Fibroblast of villous mesenchyme (primary cell): ENCODE data around the gene AVEN. TPM values are rescaled to one million over a fixed set of nuclear protein-coding genes. Genes with fewer than 3 reads are reported as not detected.
A peak's percentile ranks its signal among the peaks of the same experiment; 100 is the strongest.

ENCODE experiments used
- DNase-seq: peaks from one replicate; pipeline ENCODE4 v3.0.0-alpha.2; 2010; ENCODE audit warnings: low read depth
- H3K4me3 ChIP-seq: 2 replicates; pipeline ENCODE4 v1.5.1; 2011; ENCODE audit warnings: low read depth, mild to moderate bottlenecking, low read length
- total RNA-seq: library from RNA; depleted of rRNA; stranded (reverse); fragments of >200 nt; gene quantifications from 2 replicates; pipeline ENCODE4 v1.2.3, GENCODE V29; 2012
- TF ChIP-seq, protein P1 (sequence below): IDR thresholded peaks from 2 replicates; pipeline ENCODE4 v1.5.1; 2012; ENCODE audit warnings: low read depth, mild to moderate bottlenecking, low read length; ENCODE audit not compliant: insufficient read depth

AVEN gene, protein sequence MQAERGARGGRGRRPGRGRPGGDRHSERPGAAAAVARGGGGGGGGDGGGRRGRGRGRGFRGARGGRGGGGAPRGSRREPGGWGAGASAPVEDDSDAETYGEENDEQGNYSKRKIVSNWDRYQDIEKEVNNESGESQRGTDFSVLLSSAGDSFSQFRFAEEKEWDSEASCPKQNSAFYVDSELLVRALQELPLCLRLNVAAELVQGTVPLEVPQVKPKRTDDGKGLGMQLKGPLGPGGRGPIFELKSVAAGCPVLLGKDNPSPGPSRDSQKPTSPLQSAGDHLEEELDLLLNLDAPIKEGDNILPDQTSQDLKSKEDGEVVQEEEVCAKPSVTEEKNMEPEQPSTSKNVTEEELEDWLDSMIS
- 37.1 and 39.6 TPM in 2 replicates for total RNA-seq

DNA sequence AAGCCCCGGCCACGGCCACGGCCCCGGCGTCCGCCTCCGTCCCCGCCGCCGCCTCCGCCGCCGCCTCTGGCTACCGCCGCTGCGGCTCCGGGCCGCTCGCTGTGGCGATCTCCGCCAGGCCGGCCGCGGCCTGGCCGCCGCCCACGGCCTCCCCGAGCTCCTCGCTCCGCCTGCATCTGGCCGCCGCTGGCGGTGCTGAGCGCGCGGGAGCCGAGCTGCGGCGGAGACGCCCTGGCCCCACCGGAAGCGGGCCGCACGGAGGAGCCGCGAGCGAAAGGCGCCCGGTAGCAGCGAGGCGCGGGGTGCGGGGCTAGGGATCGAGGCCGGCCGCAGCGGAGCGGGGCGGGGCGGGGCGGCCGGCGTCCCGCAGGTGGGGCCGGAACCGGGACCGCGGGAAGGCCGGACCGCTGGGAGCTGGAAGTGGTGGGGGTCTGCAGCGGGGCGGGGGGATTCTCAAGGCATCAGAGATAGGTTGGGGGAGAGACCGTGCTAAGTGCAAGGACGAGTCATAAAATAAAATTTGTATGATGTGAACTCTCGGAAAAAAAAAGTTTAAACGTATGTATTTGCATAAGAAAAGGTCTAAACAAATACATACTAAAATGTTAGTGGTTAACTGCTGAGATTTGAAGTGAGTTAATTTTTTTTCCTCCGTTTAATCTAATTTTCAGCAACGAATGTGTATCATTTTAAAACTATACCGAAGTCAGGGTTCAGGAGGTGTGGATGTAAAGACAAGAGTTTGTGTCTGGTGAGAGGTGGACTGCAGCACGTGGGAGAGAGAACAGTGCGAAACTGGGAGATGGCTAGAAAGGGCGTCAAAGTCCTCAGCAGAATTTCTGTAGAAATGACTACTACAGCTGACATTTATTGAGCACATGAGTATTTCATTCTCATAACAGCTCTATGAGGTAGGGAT is at the start of gene AVEN:
AVEN (minus strand) TSS at position 334 of the 919 bp plus-strand sequence; CDS start at position 176, 158 bp downstream.
- peak; percentile 58 for DNase-seq
- TF ChIP-seq, protein P1, sequence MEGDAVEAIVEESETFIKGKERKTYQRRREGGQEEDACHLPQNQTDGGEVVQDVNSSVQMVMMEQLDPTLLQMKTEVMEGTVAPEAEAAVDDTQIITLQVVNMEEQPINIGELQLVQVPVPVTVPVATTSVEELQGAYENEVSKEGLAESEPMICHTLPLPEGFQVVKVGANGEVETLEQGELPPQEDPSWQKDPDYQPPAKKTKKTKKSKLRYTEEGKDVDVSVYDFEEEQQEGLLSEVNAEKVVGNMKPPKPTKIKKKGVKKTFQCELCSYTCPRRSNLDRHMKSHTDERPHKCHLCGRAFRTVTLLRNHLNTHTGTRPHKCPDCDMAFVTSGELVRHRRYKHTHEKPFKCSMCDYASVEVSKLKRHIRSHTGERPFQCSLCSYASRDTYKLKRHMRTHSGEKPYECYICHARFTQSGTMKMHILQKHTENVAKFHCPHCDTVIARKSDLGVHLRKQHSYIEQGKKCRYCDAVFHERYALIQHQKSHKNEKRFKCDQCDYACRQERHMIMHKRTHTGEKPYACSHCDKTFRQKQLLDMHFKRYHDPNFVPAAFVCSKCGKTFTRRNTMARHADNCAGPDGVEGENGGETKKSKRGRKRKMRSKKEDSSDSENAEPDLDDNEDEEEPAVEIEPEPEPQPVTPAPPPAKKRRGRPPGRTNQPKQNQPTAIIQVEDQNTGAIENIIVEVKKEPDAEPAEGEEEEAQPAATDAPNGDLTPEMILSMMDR = no peak
- H3K4me3 ChIP-seq = peak within 1 kb of the TSS; percentile 73

DNA sequence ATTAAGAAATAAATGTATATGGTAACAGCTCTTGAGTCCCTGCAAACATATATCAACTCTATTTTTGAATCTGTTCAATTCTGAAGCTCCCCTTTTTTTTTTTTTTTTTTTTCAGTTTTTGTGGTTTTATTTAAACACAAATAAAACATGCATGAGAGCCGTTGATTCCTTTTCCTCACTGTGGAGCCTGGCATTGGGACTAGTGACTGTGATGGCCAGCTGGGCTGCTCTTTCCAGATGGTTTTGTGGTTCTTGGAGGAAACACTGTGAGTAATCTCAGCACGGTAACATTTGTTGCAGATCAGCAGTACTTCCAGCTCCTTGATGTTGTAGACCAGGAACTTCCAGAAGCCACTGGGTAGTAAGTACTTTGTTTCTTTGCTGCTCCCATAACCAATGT is 46.7 kb upstream of the AVEN start:
- TF ChIP-seq, protein P1 = no peak
- no peak overlapping the region for H3K4me3 ChIP-seq
- no peak for DNase-seq

DNA sequence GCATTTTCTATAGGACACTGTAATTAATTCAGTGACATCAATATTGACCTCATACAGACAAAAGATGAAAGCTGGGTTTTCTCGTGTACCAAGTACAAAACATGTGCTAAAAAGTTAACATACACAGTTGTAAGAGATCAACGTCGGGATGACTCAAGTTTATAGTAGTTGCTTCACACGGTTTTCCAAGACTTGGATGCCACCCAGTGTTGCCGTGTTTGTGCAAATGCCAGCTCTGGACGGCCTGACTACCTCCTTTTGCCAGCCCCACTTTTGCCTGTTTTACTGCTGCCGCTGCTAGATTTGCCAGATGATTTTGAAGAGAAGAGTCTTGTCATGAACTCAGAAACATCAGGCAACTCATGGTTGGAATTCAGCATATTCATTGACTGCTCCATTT is 45.1 kb upstream of the AVEN start:
- TF ChIP-seq, protein P1 = no peak
- peak; percentile 65 for DNase-seq
- no peak overlapping the region for H3K4me3 ChIP-seq

DNA sequence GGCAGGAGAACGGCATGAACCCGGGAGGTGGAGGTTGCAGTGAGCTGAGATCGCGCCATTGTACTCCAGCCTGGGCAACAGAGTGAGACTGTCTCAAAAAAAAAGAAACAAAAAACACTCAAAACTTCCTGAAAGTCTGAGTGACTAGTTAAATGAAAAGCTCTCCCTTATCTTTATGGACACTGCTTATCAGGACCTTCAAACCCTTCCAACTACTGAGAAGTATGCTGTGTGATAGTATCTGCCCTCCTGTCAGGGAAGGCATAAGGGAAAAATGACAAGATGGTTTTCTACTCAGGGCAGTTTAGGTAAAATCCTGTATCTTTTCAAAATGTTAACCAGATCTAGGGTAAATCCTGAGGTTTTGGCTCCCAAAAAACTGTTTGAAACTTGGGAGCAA is 40.9 kb upstream of the AVEN start:
- TF ChIP-seq, protein P1 = no peak
- no peak for DNase-seq
- H3K4me3 ChIP-seq = no peak overlapping the region

DNA sequence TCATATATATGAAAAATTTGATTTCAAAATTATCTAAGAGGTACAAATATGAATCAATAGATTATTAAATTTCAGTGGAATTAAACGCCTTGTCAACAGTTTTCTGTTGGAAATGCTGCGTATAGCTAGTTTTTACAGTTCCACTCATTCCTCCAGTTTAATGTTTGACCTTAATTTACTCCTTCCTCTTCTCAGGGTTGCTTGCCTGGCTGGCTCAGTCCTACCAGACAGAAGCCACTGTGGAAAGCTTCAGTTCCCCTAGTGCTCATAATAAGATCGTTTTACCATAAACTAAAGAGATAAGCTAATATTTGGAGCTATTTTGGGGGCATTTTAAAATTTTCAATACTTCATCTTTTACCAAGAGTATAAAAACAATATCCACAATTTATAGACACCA is 39.9 kb upstream of the AVEN start:
- no peak for DNase-seq
- TF ChIP-seq, protein P1 = no peak

DNA sequence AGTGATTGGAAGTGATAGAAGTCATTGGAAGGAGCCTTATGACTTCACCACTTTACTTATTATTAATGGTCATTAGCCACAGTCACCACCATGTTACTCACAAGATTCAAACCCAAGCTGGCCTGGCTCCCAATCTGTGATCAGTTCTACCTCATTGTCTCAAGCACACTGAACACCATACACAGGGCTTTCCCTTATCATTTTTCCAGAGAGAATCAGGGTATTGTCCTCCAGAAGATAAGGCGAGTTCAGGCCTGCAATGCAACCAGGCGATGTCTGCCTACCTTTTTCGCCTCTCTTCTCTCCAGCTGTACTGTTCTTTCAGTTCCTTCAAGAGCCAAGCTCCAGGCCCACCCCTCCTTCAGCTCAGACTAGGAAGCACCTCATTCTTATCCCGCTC is 37.8 kb upstream of the AVEN start:
- DNase-seq = no peak
- TF ChIP-seq, protein P1 = no peak
- no peak overlapping the region for H3K4me3 ChIP-seq

More for the DNA sequence above, 39.9 kb upstream of the AVEN start:
- H3K4me3 ChIP-seq = no peak overlapping the region
